Measurements from ENCODE around the gene TNIK.

DNA sequence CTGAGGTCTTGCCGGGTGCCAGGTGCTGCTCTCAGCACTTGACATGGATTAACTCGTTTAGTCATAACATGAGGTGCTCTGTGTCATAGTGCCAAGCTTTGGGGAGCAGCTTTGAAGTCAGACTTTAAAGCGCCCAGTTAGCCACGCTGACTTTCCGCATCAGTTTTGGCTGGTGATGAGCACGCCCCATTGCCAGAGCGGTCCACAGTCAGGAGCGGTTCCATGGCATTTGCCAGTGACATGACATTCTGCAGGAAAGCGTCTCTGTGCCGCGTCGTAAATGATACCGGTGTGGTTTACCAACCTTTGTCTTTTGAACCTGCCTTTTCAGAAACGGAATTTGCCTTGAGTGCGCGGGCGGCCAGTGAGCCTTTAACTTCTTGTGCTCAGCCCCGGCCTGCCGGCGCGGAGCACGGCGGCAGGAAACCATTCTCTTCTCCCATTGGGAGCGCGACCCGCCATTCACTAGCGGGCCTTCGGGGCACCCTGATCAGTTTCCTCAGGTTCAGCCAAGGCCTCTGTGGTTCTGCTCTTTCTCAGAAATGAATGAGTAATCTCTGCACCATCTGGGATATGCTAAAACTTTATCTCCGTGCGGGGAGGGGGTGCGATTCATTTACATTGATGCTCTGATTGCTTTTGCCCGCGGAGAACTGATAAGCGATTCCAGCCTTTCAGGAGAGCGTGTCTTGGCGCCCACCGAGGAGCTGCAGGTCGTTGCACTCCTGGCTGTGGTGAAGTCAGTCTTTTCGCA lies 432.0 kb downstream of the TNIK start:
- TF ChIP-seq, protein P1, sequence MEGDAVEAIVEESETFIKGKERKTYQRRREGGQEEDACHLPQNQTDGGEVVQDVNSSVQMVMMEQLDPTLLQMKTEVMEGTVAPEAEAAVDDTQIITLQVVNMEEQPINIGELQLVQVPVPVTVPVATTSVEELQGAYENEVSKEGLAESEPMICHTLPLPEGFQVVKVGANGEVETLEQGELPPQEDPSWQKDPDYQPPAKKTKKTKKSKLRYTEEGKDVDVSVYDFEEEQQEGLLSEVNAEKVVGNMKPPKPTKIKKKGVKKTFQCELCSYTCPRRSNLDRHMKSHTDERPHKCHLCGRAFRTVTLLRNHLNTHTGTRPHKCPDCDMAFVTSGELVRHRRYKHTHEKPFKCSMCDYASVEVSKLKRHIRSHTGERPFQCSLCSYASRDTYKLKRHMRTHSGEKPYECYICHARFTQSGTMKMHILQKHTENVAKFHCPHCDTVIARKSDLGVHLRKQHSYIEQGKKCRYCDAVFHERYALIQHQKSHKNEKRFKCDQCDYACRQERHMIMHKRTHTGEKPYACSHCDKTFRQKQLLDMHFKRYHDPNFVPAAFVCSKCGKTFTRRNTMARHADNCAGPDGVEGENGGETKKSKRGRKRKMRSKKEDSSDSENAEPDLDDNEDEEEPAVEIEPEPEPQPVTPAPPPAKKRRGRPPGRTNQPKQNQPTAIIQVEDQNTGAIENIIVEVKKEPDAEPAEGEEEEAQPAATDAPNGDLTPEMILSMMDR (IDR thresholded peaks at IDR 0.05) = no peak
- no peak for TF ChIP-seq POLR2AphosphoS5 (IDR thresholded peaks at IDR 0.05)

All from breast epithelium (tissue), 3 donors.